OCI-LY1 (cell line): Measurements from ENCODE around the gene ADARB2.

Experiments used
- H2AFZ ChIP-seq: fragments of 200-600 bp; sonication (generic), shearing (Covaris generic); 2 replicates; pipeline ENCODE4 v1.6.0; 2014; ENCODE audit warnings: antibody characterized with exemption, mild to moderate bottlenecking, low read length
- H3F3A ChIP-seq: fragments of 200-600 bp; sonication (generic), shearing (Covaris generic); 2 replicates; pipeline ENCODE4 v1.6.0; 2014; ENCODE audit warnings: mild to moderate bottlenecking, antibody characterized with exemption, low read length, moderate library complexity; ENCODE audit not compliant: insufficient read depth
- H3K27ac ChIP-seq: fragments of 200-600 bp; sonication (generic); 2 replicates; pipeline ENCODE4 v1.5.1; 2014; ENCODE audit warnings: low read length, mixed run types, mild to moderate bottlenecking, low read depth; ENCODE audit not compliant: poor library complexity, severe bottlenecking
- H3K27me3 ChIP-seq: fragments of 200-600 bp; sonication (generic); 2 replicates; pipeline ENCODE4 v1.6.0; 2014; ENCODE audit warnings: antibody characterized with exemption, mild to moderate bottlenecking, low read length, moderate library complexity; ENCODE audit not compliant: insufficient read depth
- H3K36me3 ChIP-seq: fragments of 200-600 bp; sonication (generic); 2 replicates; pipeline ENCODE4 v1.6.1; 2014; ENCODE audit warnings: mild to moderate bottlenecking, antibody characterized with exemption, low read length, moderate library complexity, mixed read lengths; ENCODE audit not compliant: insufficient read depth
- H3K4me1 ChIP-seq: fragments of 200-600 bp; sonication (generic); 2 replicates; pipeline ENCODE4 v1.5.1; 2014; ENCODE audit warnings: mild to moderate bottlenecking, low read length, moderate library complexity; ENCODE audit not compliant: insufficient read depth, severe bottlenecking
- H3K4me2 ChIP-seq: fragments of 200-600 bp; sonication (generic), shearing (Covaris generic); 2 replicates; pipeline ENCODE4 v1.6.1; 2014; ENCODE audit warnings: low read length
- H3K4me3 ChIP-seq: fragments of 200-600 bp; sonication (generic); 2 replicates; pipeline ENCODE4 v1.5.1; 2014; ENCODE audit warnings: low read length, low read depth, mild to moderate bottlenecking, mixed read lengths; ENCODE audit not compliant: poor library complexity, severe bottlenecking
- H3K79me2 ChIP-seq: fragments of 200-600 bp; shearing (Covaris generic); 2 replicates; pipeline ENCODE4 v1.6.1; 2016; ENCODE audit warnings: mixed run types, low read length, mixed read lengths; ENCODE audit not compliant: insufficient read depth
- H3K9ac ChIP-seq: fragments of 200-600 bp; sonication (generic), shearing (Covaris generic); 2 replicates; pipeline ENCODE4 v1.6.1; 2014; ENCODE audit warnings: mild to moderate bottlenecking, low read length, mixed read lengths
- H3K9me2 ChIP-seq: fragments of 200-600 bp; sonication (generic), shearing (Covaris generic); 2 replicates; pipeline ENCODE4 v1.6.1; 2014; ENCODE audit warnings: low read depth, mild to moderate bottlenecking, low read length, mixed read lengths
- H3K9me3 ChIP-seq: fragments of 200-600 bp; shearing (Covaris generic); 2 replicates; pipeline ENCODE4 v1.6.1; 2014; ENCODE audit warnings: low read length, mixed read lengths
- H4K20me1 ChIP-seq: fragments of 200-600 bp; sonication (generic), shearing (Covaris generic); 2 replicates; pipeline ENCODE4 v1.6.0; 2016; ENCODE audit warnings: mild to moderate bottlenecking, low read length; ENCODE audit not compliant: insufficient read depth
- CTCF ChIP-seq: fragments of 200-600 bp; sonication (generic), shearing (Covaris generic); IDR thresholded peaks from 2 replicates; pipeline ENCODE4 v1.5.1; 2017; ENCODE audit warnings: mild to moderate bottlenecking, antibody characterized with exemption, low read length, moderate library complexity, mixed read lengths
- EZH2 ChIP-seq: fragments of 200-600 bp; sonication (generic), shearing (Covaris generic); IDR thresholded peaks from 2 replicates; pipeline ENCODE4 v1.8.0; 2017; ENCODE audit warnings: borderline replicate concordance, mixed run types, mild to moderate bottlenecking, antibody characterized with exemption, low read length, moderate library complexity, mixed read lengths

ADARB2 gene

DNA sequence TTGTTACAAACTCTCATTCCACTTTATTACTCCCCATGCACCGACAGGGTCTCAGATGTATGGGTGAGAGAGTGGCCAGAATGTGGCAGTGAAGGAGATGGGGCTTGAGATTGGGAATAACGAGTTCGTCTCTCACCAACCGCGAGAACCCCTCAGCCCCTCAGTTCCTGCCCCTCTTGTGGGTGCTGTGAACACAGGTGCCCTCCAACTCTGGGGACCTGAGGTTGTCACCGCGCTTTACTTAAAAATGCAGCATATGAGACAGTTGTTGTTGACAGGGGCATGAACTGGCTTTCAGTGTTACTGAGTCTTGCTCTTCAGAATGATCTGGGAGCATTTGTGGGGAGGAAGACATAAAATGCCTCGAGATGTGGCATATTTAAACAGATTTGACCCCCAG is 391.1 kb downstream of the ADARB2 start:
- Histone ChIP-seq H3K27me3 (peaks cover 6% of the 10 kb centered on the region; the same call in 1 of the 2 replicates), H4K20me1 (no peaks in the 10 kb centered on the region), H3K9me3 (no peaks in the 10 kb centered on the region), H3K9ac (no peak overlapping the region), H3K4me3 (no peak overlapping the region), H2AFZ (no peak overlapping the region), H3K36me3 (no peaks in the 10 kb centered on the region), H3K9me2 (no peaks in the 10 kb centered on the region), H3K79me2 (no peaks in the 10 kb centered on the region), H3F3A (no peaks in the 10 kb centered on the region), H3K27ac (no peak overlapping the region), H3K4me1 (no peaks in the 10 kb centered on the region), H3K4me2 (no peak overlapping the region)
- no peak for TF ChIP-seq EZH2
- TF ChIP-seq CTCF: no peak

GRCh38 chr10:1345368-1345767 is 392.0 kb downstream of the ADARB2 start:
- Histone ChIP-seq H3K4me3 (no peak overlapping the region), H3K4me2 (no peak overlapping the region), H3K27ac (no peak overlapping the region), H3K36me3 (no peaks in the 10 kb centered on the region), H3K9me3 (no peaks in the 10 kb centered on the region), H2AFZ (no peak overlapping the region), H3K9me2 (no peaks in the 10 kb centered on the region), H3K27me3 (peaks cover 6% of the 10 kb centered on the region; the same call in 1 of the 2 replicates), H3K9ac (no peak overlapping the region), H4K20me1 (no peaks in the 10 kb centered on the region), H3F3A (no peaks in the 10 kb centered on the region), H3K79me2 (no peaks in the 10 kb centered on the region), H3K4me1 (no peaks in the 10 kb centered on the region)
- TF ChIP-seq EZH2 (no peak), CTCF (no peak)

DNA sequence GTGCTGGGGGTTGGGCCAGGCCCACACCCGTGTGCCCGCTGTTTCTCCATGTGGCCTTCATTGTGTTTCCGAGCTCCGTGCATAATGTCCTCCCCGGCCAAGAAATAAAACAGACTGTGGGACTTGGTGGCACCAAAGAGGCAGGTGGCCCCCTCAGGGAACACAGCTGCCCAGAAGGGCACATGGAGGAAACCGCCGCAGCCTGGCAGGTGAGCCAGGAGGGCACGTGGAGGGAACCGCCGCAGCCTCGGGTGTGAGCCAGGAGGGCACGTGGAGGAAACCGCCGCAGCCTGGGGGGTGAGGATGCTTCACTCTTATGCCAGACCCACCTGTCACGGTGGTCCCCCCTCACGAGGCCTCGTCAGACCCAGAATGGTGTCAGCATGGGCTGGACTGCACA is 392.5 kb downstream of the ADARB2 start:
- H4K20me1 ChIP-seq: no peaks in the 10 kb centered on the region
- H3K9ac ChIP-seq: no peak overlapping the region
- H3K4me2 ChIP-seq: no peak overlapping the region
- no peak for TF ChIP-seq CTCF
- TF ChIP-seq EZH2: no peak
- no peaks in the 10 kb centered on the region for H3F3A ChIP-seq
- no peak overlapping the region for H2AFZ ChIP-seq
- no peaks in the 10 kb centered on the region for H3K9me3 ChIP-seq
- no peaks in the 10 kb centered on the region for H3K4me1 ChIP-seq
- no peak overlapping the region for H3K4me3 ChIP-seq
- no peaks in the 10 kb centered on the region for H3K79me2 ChIP-seq
- no peaks in the 10 kb centered on the region for H3K36me3 ChIP-seq
- H3K9me2 ChIP-seq: no peaks in the 10 kb centered on the region
- peaks cover 6% of the 10 kb centered on the region; the same call in 1 of the 2 replicates for H3K27me3 ChIP-seq
- no peak overlapping the region for H3K27ac ChIP-seq
